ENCODE measurements around the gene UFC1. TPM values are rescaled to one million over a fixed set of nuclear protein-coding genes. Genes with fewer than 3 reads are reported as not detected.

The UFC1 gene
- total and polyA plus RNA-seq, 2 of the 13 experiments (the other 11 are each of a cell fraction or from before 2014, with no cell fraction given) = 72.8 to 85.2 TPM

DNA sequence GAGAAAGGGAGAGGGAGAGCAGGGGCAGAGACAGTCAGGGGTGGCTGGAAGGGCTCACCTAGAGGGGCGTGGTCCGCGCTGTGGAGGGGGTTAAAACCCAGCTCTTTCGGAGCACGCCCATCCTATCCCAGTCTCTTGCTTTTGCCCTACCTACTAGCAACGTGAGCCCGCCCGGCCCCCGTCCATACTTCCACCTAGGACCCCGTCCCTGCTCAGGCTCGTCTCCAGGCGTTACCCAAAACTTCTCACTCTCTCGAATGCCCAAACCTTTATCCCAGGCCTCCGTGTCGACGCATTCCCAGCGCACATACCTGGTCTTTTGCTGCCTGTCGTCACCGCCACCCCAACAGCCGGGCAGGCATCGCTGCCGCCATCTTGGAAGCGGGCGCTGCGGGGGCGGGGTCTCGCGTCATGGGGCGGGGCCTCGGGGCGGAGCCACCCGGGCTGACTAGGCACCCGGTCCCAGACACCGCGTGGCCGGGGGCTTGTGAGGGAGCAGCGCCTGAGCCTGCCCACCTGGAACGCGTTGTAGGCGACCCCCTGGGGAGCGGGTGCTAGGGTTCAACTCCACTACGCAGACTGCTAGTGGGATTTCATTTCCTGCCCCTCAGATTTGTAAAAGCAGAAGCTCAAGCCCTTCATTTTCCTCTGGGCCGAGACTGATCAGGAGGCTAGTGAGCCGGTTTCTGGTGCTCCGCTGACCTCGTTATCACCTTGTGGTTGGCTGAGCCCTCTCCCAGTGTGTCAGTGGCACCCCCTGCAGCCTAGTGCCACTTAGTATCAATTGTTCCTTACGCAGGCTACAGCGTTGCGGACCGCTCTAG lies 23.5 kb downstream of the UFC1 start, which contains the start of gene B4GALT3 (continued):
- TF ChIP-seq, protein P1, sequence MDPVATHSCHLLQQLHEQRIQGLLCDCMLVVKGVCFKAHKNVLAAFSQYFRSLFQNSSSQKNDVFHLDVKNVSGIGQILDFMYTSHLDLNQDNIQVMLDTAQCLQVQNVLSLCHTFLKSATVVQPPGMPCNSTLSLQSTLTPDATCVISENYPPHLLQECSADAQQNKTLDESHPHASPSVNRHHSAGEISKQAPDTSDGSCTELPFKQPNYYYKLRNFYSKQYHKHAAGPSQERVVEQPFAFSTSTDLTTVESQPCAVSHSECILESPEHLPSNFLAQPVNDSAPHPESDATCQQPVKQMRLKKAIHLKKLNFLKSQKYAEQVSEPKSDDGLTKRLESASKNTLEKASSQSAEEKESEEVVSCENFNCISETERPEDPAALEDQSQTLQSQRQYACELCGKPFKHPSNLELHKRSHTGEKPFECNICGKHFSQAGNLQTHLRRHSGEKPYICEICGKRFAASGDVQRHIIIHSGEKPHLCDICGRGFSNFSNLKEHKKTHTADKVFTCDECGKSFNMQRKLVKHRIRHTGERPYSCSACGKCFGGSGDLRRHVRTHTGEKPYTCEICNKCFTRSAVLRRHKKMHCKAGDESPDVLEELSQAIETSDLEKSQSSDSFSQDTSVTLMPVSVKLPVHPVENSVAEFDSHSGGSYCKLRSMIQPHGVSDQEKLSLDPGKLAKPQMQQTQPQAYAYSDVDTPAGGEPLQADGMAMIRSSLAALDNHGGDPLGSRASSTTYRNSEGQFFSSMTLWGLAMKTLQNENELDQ (CRISPR knock-in tag; IDR thresholded peaks at IDR 0.05; ENCODE audit: borderline replicate concordance) = 0 out of 2 replicates have a peak, but pooled peaks have one; percentile 66
- TF ChIP-seq HES4 (CRISPR knock-in tag; IDR thresholded peaks at IDR 0.05; ENCODE audit: borderline replicate concordance) = peak; percentile 70; the same call in 1 of the 2 replicates
- TF ChIP-seq ZNF569 (CRISPR knock-in tag; IDR thresholded peaks at IDR 0.05; ENCODE audit: borderline replicate concordance) = no peak
- no peak for TF ChIP-seq KDM6A (CRISPR knock-in tag; IDR thresholded peaks at IDR 0.05; ENCODE audit: low read depth)
- TF ChIP-seq SIN3A (IDR thresholded peaks at IDR 0.05; ENCODE audit: borderline replicate concordance, low read depth, low read length) = peak; percentile 93
- peak; percentile 47; the same call in 1 of the 2 replicates for TF ChIP-seq FOXA3 (CRISPR knock-in tag; IDR thresholded peaks at IDR 0.05)
- peak; percentile 86 for TF ChIP-seq ZSCAN31 (CRISPR knock-in tag; IDR thresholded peaks at IDR 0.05; ENCODE audit: low read depth)
- peak; percentile 62; the same call in 1 of the 2 replicates for TF ChIP-seq HOXD1 (CRISPR knock-in tag; IDR thresholded peaks at IDR 0.05)
- peak; percentile 55 for TF ChIP-seq JUN (CRISPR knock-in tag; IDR thresholded peaks at IDR 0.05)
- TF ChIP-seq ZNF326 (CRISPR knock-in tag; IDR thresholded peaks at IDR 0.05; ENCODE audit: borderline replicate concordance) = no peak
- no peak for TF ChIP-seq ZBTB39 (CRISPR knock-in tag; IDR thresholded peaks at IDR 0.05)
- no peak for TF ChIP-seq ZNF263 (CRISPR knock-in tag; IDR thresholded peaks at IDR 0.05)
- no peak for TF ChIP-seq ZNF629 (CRISPR knock-in tag; conservative IDR thresholded peaks at IDR 0.05)
- peak; percentile 72; the same call in 1 of the 2 replicates for TF ChIP-seq ZNF33B (CRISPR knock-in tag; IDR thresholded peaks at IDR 0.05)
- TF ChIP-seq ZNF879 (CRISPR knock-in tag; IDR thresholded peaks at IDR 0.05) = peak; percentile 86
- TF ChIP-seq ZNF280D (CRISPR knock-in tag; IDR thresholded peaks at IDR 0.05) = peak; percentile 41; the same call in 1 of the 2 replicates
- peak; percentile 91; the same call in 1 of the 2 replicates for TF ChIP-seq PAX8 (CRISPR knock-in tag; IDR thresholded peaks at IDR 0.05; ENCODE audit: borderline replicate concordance)
- TF ChIP-seq MIXL1 (CRISPR knock-in tag; IDR thresholded peaks at IDR 0.05) = peak; percentile 39; the same call in 1 of the 2 replicates
- TF ChIP-seq ZNF101 (CRISPR knock-in tag; IDR thresholded peaks at IDR 0.05; ENCODE audit: borderline replicate concordance, low read depth) = 0 out of 2 replicates have a peak, but pooled peaks have one; percentile 32
- TF ChIP-seq MYNN (CRISPR knock-in tag; IDR thresholded peaks at IDR 0.05; ENCODE audit: low read depth) = no peak
- no peak for TF ChIP-seq E2F2 (CRISPR knock-in tag; IDR thresholded peaks at IDR 0.05; ENCODE audit: borderline replicate concordance)

All from HepG2 (cell line).